PC-9 (cell line): Measurements from ENCODE around the gene BRDT. TPM values are rescaled to one million over a fixed set of nuclear protein-coding genes. Genes with fewer than 3 reads are reported as not detected.
"Not testable (repeated sequence)": the region's sequence is repeated elsewhere in the genome, so short reads cannot be mapped to it uniquely, and the experiment has no call there.

ENCODE experiments used
- BruUV-seq: library from RNA; stranded (reverse); fragments of 400-500 nt; replicated peaks from 2 replicates; lab custom pipeline; 2021; lab: Mats Ljungman, UMichigan
- CTCF ChIA-PET: fragments of 300-600 bp; sonication (Branson Sonifier 250); formaldehyde crosslinking; loops from one replicate; lab custom pipeline; 2022; ENCODE audit warnings: antibody characterized with exemption; lab: Charles Lee
- POLR2A ChIA-PET: fragments of 300-600 bp; sonication (Branson Sonifier 250); formaldehyde crosslinking; loops from one replicate; lab custom pipeline; 2022; ENCODE audit warnings: antibody characterized with exemption; ENCODE audit not compliant: unreplicated experiment; lab: Charles Lee
- DNase-seq, 2 experiments: peaks; one replicate each; pipeline versions ENCODE4 v3.0.0 to v3.0.0-alpha.2; 2015 to 2022; ENCODE audit warnings: mixed read lengths in 1 of 2
- H2AFZ ChIP-seq: fragments of 200-600 bp; sonication (generic); 2 replicates; pipeline ENCODE4 v1.8.1; 2017; ENCODE audit warnings: antibody characterized with exemption
- H3F3A ChIP-seq: fragments of 200-600 bp; sonication (generic); 2 replicates; pipeline ENCODE4 v1.8.1; 2017; ENCODE audit warnings: antibody characterized with exemption, mild to moderate bottlenecking, low read depth; ENCODE audit not compliant: insufficient read depth
- H3K27ac ChIP-seq: fragments of 200-600 bp; sonication (generic); 2 replicates; pipeline ENCODE4 v1.6.1; 2016; ENCODE audit warnings: mixed run types
- H3K27me3 ChIP-seq: fragments of 200-600 bp; sonication (generic); 2 replicates; pipeline ENCODE4 v1.6.1; 2016; ENCODE audit warnings: low read depth, mixed run types; ENCODE audit not compliant: insufficient read depth
- H3K36me3 ChIP-seq: fragments of 200-600 bp; sonication (generic); 2 replicates; pipeline ENCODE4 v1.6.1; 2016; ENCODE audit warnings: low read depth, mixed run types
- H3K4me1 ChIP-seq: fragments of 200-600 bp; sonication (generic); replicated peaks from 2 replicates; pipeline ENCODE4 v1.6.1; 2016; ENCODE audit warnings: mixed run types; ENCODE audit not compliant: insufficient read depth
- H3K4me2 ChIP-seq: fragments of 200-600 bp; sonication (generic); 2 replicates; pipeline ENCODE4 v1.6.1; 2017; ENCODE audit warnings: mixed run types
- H3K4me3 ChIP-seq: fragments of 200-600 bp; sonication (generic); 2 replicates; pipeline ENCODE4 v1.6.1; 2016; ENCODE audit warnings: mixed run types
- H3K79me2 ChIP-seq: fragments of 200-600 bp; sonication (generic); 2 replicates; pipeline ENCODE4 v1.6.1; 2017; ENCODE audit warnings: low read depth, mixed run types
- H3K9me2 ChIP-seq: fragments of 200-600 bp; sonication (generic); 2 replicates; pipeline ENCODE4 v1.8.1; 2017; ENCODE audit warnings: mild to moderate bottlenecking; ENCODE audit not compliant: insufficient read depth
- H3K9me3 ChIP-seq: fragments of 200-600 bp; sonication (generic); 2 replicates; pipeline ENCODE4 v1.8.1; 2016; ENCODE audit warnings: low read depth; ENCODE audit not compliant: insufficient read depth
- H4K20me1 ChIP-seq: fragments of 200-600 bp; sonication (generic); 2 replicates; pipeline ENCODE4 v1.8.1; 2017; ENCODE audit not compliant: insufficient read depth
- CTCF ChIP-seq: fragments of 200-600 bp; sonication (generic); conservative IDR thresholded peaks from 2 replicates; pipeline ENCODE4 v1.6.1; 2017; ENCODE audit warnings: mixed run types, antibody characterized with exemption, mild to moderate bottlenecking, moderate library complexity
- EZH2 ChIP-seq: fragments of 200-600 bp; sonication (generic); IDR thresholded peaks from 2 replicates; pipeline ENCODE4 v1.8.0; 2017; ENCODE audit warnings: antibody characterized with exemption, low read depth
- intact Hi-C: fragments of 100-400 bp; cut with micrococcal nuclease; formaldehyde crosslinking; loops from one replicate; pipeline ENCODE4 v1.10.0; 2022; ENCODE audit not compliant: unreplicated experiment
- total RNA-seq: library from RNA; stranded (reverse); gene quantifications from 2 replicates; pipeline ENCODE4 v1.2.3, GENCODE V29; 2021

Gene BRDT
- total RNA-seq, 1 experiment from 2014 or later = not detected

GRCh38 chr1:92016720-92017316, 67.6 kb downstream of the BRDT start:
- H2AFZ ChIP-seq = no peak overlapping the region
- H3K4me2 ChIP-seq = no peak overlapping the region
- BruUV-seq = no TSS peak
- H3K9me3 ChIP-seq = no peaks in the 10 kb centered on the region
- no peaks in the 10 kb centered on the region for H3K9me2 ChIP-seq
- intact Hi-C loops = no loop called here
- no peaks in the 10 kb centered on the region for H3K27me3 ChIP-seq
- H3K27ac ChIP-seq = no peak overlapping the region
- ChIA-PET CTCF (no interaction called here), POLR2A (no interaction called here)
- H3K4me3 ChIP-seq = no peak overlapping the region
- H3K4me1 ChIP-seq = no peaks in the 10 kb centered on the region
- TF ChIP-seq CTCF (no peak), EZH2 (no peak)
- no peak for DNase-seq
- no peaks in the 10 kb centered on the region for H4K20me1 ChIP-seq
- H3K79me2 ChIP-seq = no peaks in the 10 kb centered on the region
- no peaks in the 10 kb centered on the region for H3K36me3 ChIP-seq
- no peaks in the 10 kb centered on the region for H3F3A ChIP-seq

DNA sequence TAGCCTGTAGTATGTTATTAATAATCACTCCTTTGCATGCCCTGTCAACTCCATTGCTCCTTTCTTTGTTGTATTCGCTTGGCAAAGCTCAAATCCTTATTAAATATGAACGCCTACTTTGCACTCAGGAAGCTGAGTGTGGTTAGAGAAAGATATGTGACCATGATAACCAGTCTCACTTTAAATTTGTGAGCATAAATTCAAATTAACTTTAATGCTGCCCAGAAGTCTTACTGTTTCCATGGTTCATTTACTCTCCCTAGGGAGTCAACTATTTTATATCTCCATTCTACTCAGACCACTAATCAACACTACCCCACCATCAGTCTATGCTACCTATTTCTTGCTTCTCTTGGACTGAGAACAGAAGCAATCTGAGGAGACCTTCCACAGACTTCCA, 68.5 kb downstream of the BRDT start:
- BruUV-seq = no TSS peak
- Histone ChIP-seq H3K9me3 (no peaks in the 10 kb centered on the region), H3K9me2 (no peaks in the 10 kb centered on the region)

GRCh38 chr1:92026042-92026441, 76.8 kb downstream of the BRDT start:
- H3K27me3 ChIP-seq, BruUV-seq, DNase-seq, H3K9me2 ChIP-seq, H3K4me2 ChIP-seq, intact Hi-C loops, H3K27ac ChIP-seq, H3K9me3 ChIP-seq, H4K20me1 ChIP-seq, H3K4me3 ChIP-seq, H2AFZ ChIP-seq, H3K36me3 ChIP-seq, POLR2A ChIA-PET, H3F3A ChIP-seq, H3K79me2 ChIP-seq, CTCF ChIA-PET: not testable (repeated sequence)
- peaks cover 16% of the 10 kb centered on the region for H3K4me1 ChIP-seq

More for the DNA sequence above, 68.5 kb downstream of the BRDT start:
- intact Hi-C loops = no loop called here
- DNase-seq = no peak
- Histone ChIP-seq H4K20me1 (no peaks in the 10 kb centered on the region), H3K4me3 (no peak overlapping the region), H3F3A (no peaks in the 10 kb centered on the region), H3K4me1 (no peaks in the 10 kb centered on the region), H3K79me2 (no peaks in the 10 kb centered on the region), H3K27me3 (no peaks in the 10 kb centered on the region), H3K27ac (no peak overlapping the region), H3K4me2 (no peak overlapping the region), H2AFZ (no peak overlapping the region), H3K36me3 (no peaks in the 10 kb centered on the region)
- TF ChIP-seq CTCF = no peak
- ChIA-PET POLR2A (no interaction called here), CTCF (no interaction called here)

DNA sequence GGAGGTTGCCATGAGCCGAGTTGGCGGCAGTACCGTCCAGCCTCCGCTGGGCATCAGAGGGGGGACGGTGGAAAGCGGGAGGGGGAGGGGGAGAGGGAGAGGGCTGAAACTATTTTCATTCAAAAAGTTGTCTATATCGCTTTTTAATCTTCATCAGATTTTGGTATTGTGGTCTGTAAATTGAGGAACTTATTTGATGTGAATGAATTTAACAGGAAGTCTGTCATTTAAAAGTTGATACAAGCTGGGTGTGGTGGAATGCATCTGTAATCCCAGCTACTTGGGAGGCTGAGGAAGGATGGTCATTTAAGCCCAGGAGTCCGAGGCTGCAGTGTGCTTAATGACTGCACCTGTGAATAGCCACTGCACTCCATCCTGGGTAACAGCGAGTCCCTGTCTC, 77.6 kb downstream of the BRDT start:
- no peak for TF ChIP-seq EZH2
- TF ChIP-seq CTCF = no peak
- no peak for DNase-seq
- Histone ChIP-seq H3F3A (peaks cover 13% of the 10 kb centered on the region), H3K9me3 (no peaks in the 10 kb centered on the region), H3K79me2 (no peaks in the 10 kb centered on the region), H3K27me3 (no peaks in the 10 kb centered on the region), H4K20me1 (no peaks in the 10 kb centered on the region), H3K4me3 (no peak overlapping the region), H3K36me3 (no peaks in the 10 kb centered on the region), H3K27ac (no peak overlapping the region), H3K4me1 (peaks cover 22% of the 10 kb centered on the region), H3K9me2 (no peaks in the 10 kb centered on the region), H3K4me2 (no peak overlapping the region), H2AFZ (no peak overlapping the region)
- POLR2A ChIA-PET = no interaction called here
- CTCF ChIA-PET = no interaction called here
- BruUV-seq = no TSS peak
- intact Hi-C loops = no loop called here
